ENCODE results near the gene ZCRB1. TPM values are rescaled to one million over a fixed set of nuclear protein-coding genes. Genes with fewer than 3 reads are reported as not detected.

ZCRB1 gene
- total RNA-seq, 4 donors from 2014 or later = 36.3 to 71.0 (median 42.4) TPM

- no peak for DNase-seq (ENCODE audit: extremely low spot score)
- Histone ChIP-seq H3K27ac (replicated peaks in 1 of 4) (no peak overlapping the region), H3K4me1 (no peaks in the 10 kb centered on the region), H3K27me3 (no peaks in the 10 kb centered on the region), H3K36me3 (no peaks in the 10 kb centered on the region), H3K4me3 (no peak overlapping the region), H3K9me3 (no peaks in the 10 kb centered on the region)
- WGBS = 92% methylated on average over 26 of the region's 26 CpGs
- intact Hi-C loops (cut with DNase I) = no loop called here
- no peak for TF ChIP-seq POLR2A (IDR thresholded peaks at IDR 0.05; ENCODE audit: low read depth)
- TF ChIP-seq EP300 (IDR thresholded peaks at IDR 0.05) = no peak
- TF ChIP-seq POLR2AphosphoS5 (IDR thresholded peaks at IDR 0.05) = no peak
- no peak for TF ChIP-seq CTCF (IDR thresholded peaks at IDR 0.05)
Observed at GRCh38 chr12:42286741-42287140, 39.2 kb downstream of the ZCRB1 start.

- over 99% methylated on average over 2 of the region's 2 CpGs for WGBS
- H3K4me1 ChIP-seq = no peaks in the 10 kb centered on the region
- TF ChIP-seq CTCF (IDR thresholded peaks at IDR 0.05) (no peak), EP300 (IDR thresholded peaks at IDR 0.05) (no peak), POLR2AphosphoS5 (IDR thresholded peaks at IDR 0.05) (no peak), POLR2A (IDR thresholded peaks at IDR 0.05; ENCODE audit: low read depth) (no peak)
- no peak overlapping the region for H3K27ac ChIP-seq (replicated peaks in 1 of 4)
- intact Hi-C loops (cut with DNase I) = no loop called here
- H3K4me3 ChIP-seq = no peak overlapping the region
- no peaks in the 10 kb centered on the region for H3K36me3 ChIP-seq
- H3K27me3 ChIP-seq = no peaks in the 10 kb centered on the region
- H3K9me3 ChIP-seq = no peaks in the 10 kb centered on the region
- no peak for DNase-seq (ENCODE audit: extremely low spot score)
Observed at GRCh38 chr12:42285431-42285830, 40.5 kb downstream of the ZCRB1 start.

DNA sequence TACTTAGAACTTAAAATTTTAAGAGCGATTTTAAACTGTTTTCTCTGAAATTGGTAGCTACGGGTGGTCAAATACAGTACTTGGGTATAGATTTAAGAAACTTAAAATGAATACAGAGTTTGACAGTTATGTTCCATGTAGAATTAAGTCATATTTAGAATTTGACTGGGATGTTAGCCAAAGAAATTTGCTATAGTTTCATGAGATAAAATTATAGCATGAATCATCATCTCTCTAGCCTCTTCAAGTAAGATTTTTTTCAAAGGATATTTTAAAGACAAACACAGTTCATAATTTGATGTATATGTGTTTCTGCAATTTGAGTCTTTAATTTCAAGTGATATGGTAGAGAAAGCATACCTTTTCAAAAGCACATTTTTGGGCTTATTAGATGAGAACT lies 41.0 kb downstream of the ZCRB1 start:
- Histone ChIP-seq H3K4me3 (no peak overlapping the region), H3K27ac (replicated peaks in 1 of 4) (no peak overlapping the region), H3K27me3 (no peaks in the 10 kb centered on the region), H3K36me3 (no peaks in the 10 kb centered on the region), H3K9me3 (no peaks in the 10 kb centered on the region), H3K4me1 (no peaks in the 10 kb centered on the region)
- DNase-seq (ENCODE audit: extremely low spot score) = no peak
- TF ChIP-seq CTCF (IDR thresholded peaks at IDR 0.05) (no peak), POLR2A (IDR thresholded peaks at IDR 0.05; ENCODE audit: low read depth) (no peak), EP300 (IDR thresholded peaks at IDR 0.05) (no peak), POLR2AphosphoS5 (IDR thresholded peaks at IDR 0.05) (no peak)
- intact Hi-C loops (cut with DNase I) = no loop called here
- 87% methylated on average over 2 of the region's 2 CpGs for WGBS

- Histone ChIP-seq H3K27me3 (no peaks in the 10 kb centered on the region), H3K4me3 (no peak overlapping the region), H3K27ac (replicated peaks in 1 of 4) (no peak overlapping the region), H3K36me3 (no peaks in the 10 kb centered on the region), H3K9me3 (no peaks in the 10 kb centered on the region), H3K4me1 (no peaks in the 10 kb centered on the region)
- no peak for TF ChIP-seq CTCF (IDR thresholded peaks at IDR 0.05)
- TF ChIP-seq POLR2A (IDR thresholded peaks at IDR 0.05; ENCODE audit: low read depth) = no peak
- no peak for TF ChIP-seq POLR2AphosphoS5 (IDR thresholded peaks at IDR 0.05)
- DNase-seq (ENCODE audit: extremely low spot score) = no peak
- intact Hi-C loops (cut with DNase I) = no loop called here
- WGBS = 77% methylated on average over 1 of the region's 1 CpG
Observed at GRCh38 chr12:42284157-42284556, 41.7 kb downstream of the ZCRB1 start.

- Histone ChIP-seq H3K4me3 (no peak overlapping the region), H3K27me3 (no peaks in the 10 kb centered on the region), H3K27ac (replicated peaks in 1 of 4) (no peak overlapping the region), H3K36me3 (no peaks in the 10 kb centered on the region), H3K4me1 (no peaks in the 10 kb centered on the region), H3K9me3 (no peaks in the 10 kb centered on the region)
- no peak for TF ChIP-seq POLR2A (IDR thresholded peaks at IDR 0.05; ENCODE audit: low read depth)
- intact Hi-C loops (cut with DNase I) = no loop called here
- DNase-seq (ENCODE audit: extremely low spot score) = no peak
Observed at GRCh38 chr12:42283739-42284138, 42.2 kb downstream of the ZCRB1 start.

All from esophagus muscularis mucosa (tissue), 4 donors.